Activated naive CD4-positive, alpha-beta T cell treated with anti-CD3 and anti-CD28 coated beads, Interleukin-2, amount 50 U/mL, for 72 hours (primary cell): Measurements from ENCODE around the gene BRD1. TPM values are rescaled to one million over a fixed set of nuclear protein-coding genes. Genes with fewer than 3 reads are reported as not detected.

ENCODE experiments used
- ATAC-seq, 2 donors: fragments of 150-1000 bp; cut with Tn5 transposase; 2 replicates each; pipeline ENCODE4 v1.10.0; 2021; ENCODE audit warnings: mild to moderate bottlenecking in 2 of 2, moderate library complexity in 2 of 2
- DNase-seq, 2 donors: peaks; one replicate each; pipeline ENCODE4 v3.0.0; 2021 to 2022; ENCODE audit warnings: low spot score in 2 of 2
- H3K27ac Mint-ChIP-seq, 2 donors: one replicate each; pipeline ENCODE4 v1.8.0; 2022; ENCODE audit warnings: mild to moderate bottlenecking in 2 of 2, mixed read lengths in 2 of 2
- H3K36me3 Mint-ChIP-seq, 2 donors: one replicate each; pipeline ENCODE4 v1.8.0; 2022; ENCODE audit warnings: mixed read lengths in 2 of 2
- H3K9me3 Mint-ChIP-seq, 2 donors: one replicate each; pipeline ENCODE4 v1.8.0; 2022; ENCODE audit warnings: mixed read lengths in 2 of 2
- total RNA-seq, 2 donors: library from RNA; stranded (reverse); gene quantifications; one replicate each; pipeline ENCODE4 v1.2.3, GENCODE V29; 2022

BRD1 gene
- total RNA-seq, result 10 to 100 TPM; 27.7 to 39.0 TPM

DNA sequence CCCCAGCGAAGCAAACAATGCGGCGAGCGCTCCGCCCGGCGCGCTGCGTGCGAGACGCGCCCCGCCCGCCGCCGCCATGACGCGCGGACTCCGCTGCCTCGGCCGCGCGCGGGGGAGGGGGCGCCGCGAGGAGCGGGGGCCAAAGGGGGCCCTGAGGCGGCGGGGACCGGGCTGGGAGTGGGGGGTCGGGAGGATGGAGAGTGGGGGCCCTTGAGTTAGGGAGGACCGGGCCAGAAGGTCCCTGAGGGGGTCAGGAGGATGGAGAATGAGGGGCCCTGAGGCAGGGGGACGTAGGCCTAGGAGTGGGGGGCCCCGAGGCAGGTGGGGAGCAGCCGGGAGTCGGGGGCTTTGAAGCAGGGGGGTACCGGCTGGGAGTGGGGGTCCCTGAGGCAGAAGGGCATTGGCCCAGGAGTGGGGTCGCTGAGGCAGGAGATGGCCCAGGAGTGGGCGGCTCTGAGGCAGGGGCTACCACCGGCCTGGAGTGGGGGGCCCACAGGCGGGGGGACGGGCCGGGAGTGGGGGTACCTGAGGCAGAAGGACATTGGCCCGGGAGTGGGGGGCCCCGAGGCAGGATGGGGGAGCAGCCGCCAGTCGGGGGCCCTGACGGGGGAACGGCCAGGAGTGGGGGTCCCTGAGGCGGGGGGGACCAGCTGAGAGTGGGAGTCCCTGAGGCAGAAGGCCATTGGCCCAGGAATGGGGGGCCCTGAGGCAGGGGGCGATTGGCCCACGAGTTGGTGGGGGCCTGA, at the start of gene BRD1:
BRD1 (minus strand) TSS at position 21 of the 746 bp plus-strand sequence. CDS start 3,556 bp downstream, outside the sequence.
- DNase-seq, result peak in 1 of 2 donors; percentile 65
- Mint-ChIP-seq H3K27ac (peak within 1 kb of the TSS; percentile 94 to 98), H3K36me3 (peaks cover 28 to 44% of the 10 kb centered on the region in 2 donors), H3K9me3 (no peaks in the 10 kb centered on the region)
- ATAC-seq, result peak; percentile 64 to 69

DNA sequence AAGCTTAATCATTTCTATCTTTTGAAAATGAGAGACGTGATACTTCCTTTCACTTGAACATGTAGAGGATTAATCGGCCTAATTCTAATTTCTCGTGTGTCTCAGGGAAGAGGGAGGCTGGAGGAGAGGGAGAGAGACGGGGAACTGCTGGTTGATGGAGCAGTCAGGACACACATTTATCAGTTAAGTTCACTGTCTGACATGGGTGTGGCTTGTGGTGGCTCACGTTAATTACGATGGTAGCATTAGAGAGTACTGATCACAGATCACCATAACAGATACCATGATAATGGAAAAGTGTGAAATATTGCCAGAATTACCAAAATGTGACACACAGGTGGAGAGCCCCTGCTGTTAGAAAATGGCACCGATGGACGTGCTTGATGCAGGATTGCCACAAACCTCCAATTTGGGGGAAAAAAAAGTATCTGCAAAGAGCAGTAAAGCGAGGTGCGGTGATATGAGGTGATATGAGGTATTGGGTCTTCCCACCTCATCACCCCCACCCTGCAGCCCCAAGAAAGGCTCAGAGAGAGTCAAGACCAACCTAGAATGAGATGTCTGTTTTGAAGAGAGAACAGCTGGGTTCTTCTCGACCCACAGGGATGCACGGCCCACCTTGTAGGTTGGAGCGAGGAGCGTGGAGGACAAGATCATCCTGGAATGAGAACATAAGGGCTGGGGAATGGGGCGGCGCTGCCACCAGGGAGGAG, 45.7 kb upstream of the BRD1 start:
- H3K36me3 Mint-ChIP-seq, result peaks cover 19 to 66% of the 10 kb centered on the region in 2 donors

GRCh38 chr22:49872347-49872746, 44.7 kb upstream of the BRD1 start:
- peak overlapping the region in 1 of 2 donors; percentile 22 for H3K27ac Mint-ChIP-seq
- H3K9me3 Mint-ChIP-seq, result peaks cover 5 to 20% of the 10 kb centered on the region in 2 donors
- no peak for ATAC-seq
- DNase-seq, result no peak
- H3K36me3 Mint-ChIP-seq, result peaks cover 24 to 67% of the 10 kb centered on the region in 2 donors

More for the DNA sequence above, 45.7 kb upstream of the BRD1 start:
- DNase-seq (peak in 1 of 2 donors; percentile 23), ATAC-seq (no peak)
- peaks cover 5 to 18% of the 10 kb centered on the region in 2 donors for H3K9me3 Mint-ChIP-seq
- no peak overlapping the region for H3K27ac Mint-ChIP-seq

GRCh38 chr22:49871482-49871881, 43.8 kb upstream of the BRD1 start:
- ATAC-seq (no peak), DNase-seq (no peak)
- Mint-ChIP-seq H3K9me3 (peaks cover 5 to 26% of the 10 kb centered on the region in 2 donors), H3K27ac (no peak overlapping the region), H3K36me3 (peaks cover 28 to 72% of the 10 kb centered on the region in 2 donors)

DNA sequence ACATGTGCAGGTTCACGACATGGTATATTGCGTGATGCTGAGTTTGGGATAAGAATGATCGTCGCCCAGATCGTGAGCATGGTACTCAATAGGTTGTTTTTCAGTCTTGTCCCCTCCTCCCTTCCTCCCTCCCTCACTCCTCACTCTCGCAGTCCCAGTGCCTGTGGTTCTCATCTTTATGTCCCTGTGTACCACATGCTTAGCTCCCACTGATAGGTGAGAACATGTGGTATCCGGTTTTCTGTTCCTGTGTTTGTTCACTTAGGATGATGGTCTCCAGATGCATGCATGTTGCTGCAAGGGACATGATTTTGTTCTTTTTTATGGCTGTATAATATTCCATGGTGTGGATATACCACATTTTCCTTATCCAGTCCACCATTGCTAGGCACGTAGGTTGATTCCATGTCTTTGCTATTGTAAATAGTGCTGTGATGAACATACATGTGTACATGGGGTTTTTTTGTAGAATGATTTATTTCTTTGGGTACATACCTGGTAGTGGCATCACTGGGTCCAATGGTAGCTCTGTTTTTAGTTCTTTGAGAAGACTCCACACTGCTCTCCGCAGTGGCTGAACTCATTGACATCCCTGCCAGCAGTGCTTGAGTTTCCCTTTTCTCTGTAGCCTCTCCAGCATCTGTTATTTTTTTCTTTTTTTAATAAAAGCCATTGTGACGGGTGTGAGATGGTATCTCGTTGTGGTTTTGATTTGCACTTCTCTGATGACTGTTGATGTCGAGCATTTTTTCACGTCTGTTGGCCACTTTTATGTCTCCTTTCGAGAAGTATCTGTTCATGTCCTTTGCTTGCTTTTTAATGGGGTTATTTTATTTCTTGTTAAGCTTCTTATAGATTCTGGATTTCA, 42.4 kb upstream of the BRD1 start:
- ATAC-seq (peak; percentile 30 to 59), DNase-seq (no peak)
- no peak overlapping the region for H3K27ac Mint-ChIP-seq
- H3K9me3 Mint-ChIP-seq, result peaks cover 9 to 36% of the 10 kb centered on the region in 2 donors
- H3K36me3 Mint-ChIP-seq, result peaks cover 34 to 71% of the 10 kb centered on the region in 2 donors

DNA sequence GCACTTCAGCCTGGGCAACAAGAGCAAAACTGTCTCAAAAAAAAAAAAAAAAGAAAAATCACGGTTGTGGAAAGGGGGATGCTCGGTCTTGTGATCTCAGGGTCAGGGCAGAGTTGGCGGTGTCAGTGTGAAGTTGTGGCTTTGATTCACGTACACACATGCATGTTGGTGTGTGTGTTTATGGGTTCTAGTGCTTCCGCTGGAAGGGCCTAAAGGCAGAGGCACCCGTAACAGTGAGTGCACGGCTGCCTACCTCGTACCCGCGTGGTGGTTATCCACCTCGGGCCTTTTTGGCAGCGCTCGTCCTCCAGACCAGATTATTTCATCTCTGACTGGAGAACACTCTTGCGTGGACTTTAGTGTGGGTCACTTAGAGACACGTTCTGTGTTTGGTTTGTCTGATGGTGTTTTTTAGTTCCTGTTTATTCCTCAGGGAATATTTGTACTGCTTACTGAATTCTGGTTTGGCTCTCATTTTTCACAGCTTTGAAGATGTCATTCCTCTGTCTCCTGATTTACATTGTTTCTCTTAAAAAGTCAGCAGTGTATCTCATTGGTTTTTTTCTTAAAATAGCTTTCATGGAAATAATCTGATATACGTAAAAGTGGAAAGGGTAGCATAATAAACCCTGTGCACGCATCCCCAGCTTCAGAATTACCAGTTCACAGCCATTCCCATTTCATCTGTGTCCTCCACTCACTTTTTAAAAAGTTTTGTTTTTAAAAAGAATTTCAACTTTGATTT, 41.6 kb upstream of the BRD1 start:
- no peak for DNase-seq
- H3K9me3 Mint-ChIP-seq, result peaks cover 9 to 36% of the 10 kb centered on the region in 2 donors
- no peak for ATAC-seq
- peaks cover 34 to 76% of the 10 kb centered on the region in 2 donors for H3K36me3 Mint-ChIP-seq
- peak overlapping the region in 1 of 2 donors; percentile 51 for H3K27ac Mint-ChIP-seq

- no peak for DNase-seq
- H3K27ac Mint-ChIP-seq, result peak overlapping the region in 1 of 2 donors; percentile 29
- ATAC-seq, result peak; percentile 22 to 33
- H3K9me3 Mint-ChIP-seq, result peaks cover 9 to 36% of the 10 kb centered on the region in 2 donors
- peaks cover 34 to 71% of the 10 kb centered on the region in 2 donors for H3K36me3 Mint-ChIP-seq
These were observed 39.9 kb upstream of the BRD1 start for GRCh38 chr22:49867303-49868265.

DNA sequence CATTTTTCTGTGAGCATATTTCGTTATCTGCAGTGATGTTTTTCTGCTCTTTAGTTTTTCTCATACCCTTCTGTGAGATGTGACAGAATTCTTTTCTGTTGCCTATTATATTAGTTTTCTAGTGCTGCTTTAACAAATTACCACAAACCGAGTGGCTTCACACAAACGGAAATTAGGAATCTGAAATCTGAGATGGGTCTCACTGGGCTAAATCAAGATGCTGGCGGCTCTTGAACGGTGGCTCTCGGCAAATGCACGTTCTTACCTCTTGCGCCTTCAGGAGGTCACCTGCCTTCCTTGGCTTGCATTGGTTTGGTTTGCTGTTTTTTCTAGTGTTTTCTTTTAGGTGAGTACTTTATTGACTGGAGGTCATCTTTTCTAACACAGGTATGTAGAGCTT, 39.0 kb upstream of the BRD1 start:
- Mint-ChIP-seq H3K36me3 (peaks cover 34 to 71% of the 10 kb centered on the region in 2 donors), H3K27ac (no peak overlapping the region), H3K9me3 (peaks cover 9 to 36% of the 10 kb centered on the region in 2 donors)
- no peak for DNase-seq
- no peak for ATAC-seq

- H3K36me3 Mint-ChIP-seq, result peaks cover 34 to 71% of the 10 kb centered on the region in 2 donors
- H3K27ac Mint-ChIP-seq, result no peak overlapping the region
- no peak for DNase-seq
- H3K9me3 Mint-ChIP-seq, result peaks cover 9 to 36% of the 10 kb centered on the region in 2 donors
- ATAC-seq, result no peak
These were observed 38.5 kb upstream of the BRD1 start for GRCh38 chr22:49866134-49866533.

DNA sequence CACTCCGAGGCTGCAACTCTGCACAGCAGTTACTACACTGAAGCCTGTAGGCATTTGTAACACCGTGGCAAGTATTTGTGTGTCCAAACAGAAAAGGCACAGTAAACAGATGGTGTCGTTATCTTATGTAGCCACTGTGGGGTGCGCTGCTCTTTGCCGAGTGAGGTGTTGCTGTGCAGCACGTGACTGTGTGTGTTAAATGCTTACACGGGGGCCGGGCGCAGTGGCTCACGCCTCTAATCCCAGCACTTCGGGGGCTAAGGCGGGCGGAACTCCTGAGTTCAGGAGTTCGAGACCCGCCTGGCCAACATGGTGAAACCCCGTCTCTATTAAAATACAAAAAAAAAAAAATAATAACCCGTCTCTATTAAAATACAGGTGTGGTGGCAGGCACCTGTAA, 37.5 kb upstream of the BRD1 start:
- ATAC-seq (no peak), DNase-seq (no peak)
- no peak overlapping the region for H3K27ac Mint-ChIP-seq
- peaks cover 9 to 31% of the 10 kb centered on the region in 2 donors for H3K9me3 Mint-ChIP-seq
- H3K36me3 Mint-ChIP-seq, result peaks cover 34 to 65% of the 10 kb centered on the region in 2 donors

DNA sequence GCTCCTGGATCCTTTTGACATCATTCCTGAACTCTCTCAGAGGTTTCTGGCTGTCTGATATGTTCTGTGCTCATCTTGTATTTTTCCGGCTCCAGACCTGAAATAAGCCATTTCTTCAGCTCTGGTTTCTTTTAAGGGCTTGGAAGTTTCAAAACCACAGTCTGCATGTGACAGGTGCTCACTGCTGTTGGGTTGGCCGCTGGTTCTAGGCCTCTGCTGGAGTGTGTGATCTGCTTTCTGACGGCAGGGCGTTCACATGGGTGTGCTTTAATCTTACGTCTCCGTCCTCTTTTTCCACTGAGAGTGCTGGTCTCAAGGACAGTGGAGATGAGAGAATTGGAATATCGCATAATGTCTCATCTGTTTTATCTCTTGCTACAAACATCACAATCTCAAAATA, 36.3 kb upstream of the BRD1 start:
- peaks cover 22 to 52% of the 10 kb centered on the region in 2 donors for H3K36me3 Mint-ChIP-seq
- peak overlapping the region in 1 of 2 donors; percentile 32 for H3K27ac Mint-ChIP-seq
- ATAC-seq (no peak), DNase-seq (no peak)
- H3K9me3 Mint-ChIP-seq, result peaks cover 3 to 19% of the 10 kb centered on the region in 2 donors

GRCh38 chr22:49862496-49862776, 34.8 kb upstream of the BRD1 start:
- DNase-seq, result peak in 1 of 2 donors; percentile 25
- Mint-ChIP-seq H3K36me3 (peaks cover 18 to 37% of the 10 kb centered on the region in 2 donors), H3K27ac (no peak overlapping the region), H3K9me3 (peaks cover 3 to 17% of the 10 kb centered on the region in 2 donors)
- no peak for ATAC-seq

GRCh38 chr22:49861642-49862495, 34.2 kb upstream of the BRD1 start:
- H3K27ac Mint-ChIP-seq, result peak overlapping the region in 1 of 2 donors; percentile 13
- H3K9me3 Mint-ChIP-seq, result peaks cover 3 to 12% of the 10 kb centered on the region in 2 donors
- H3K36me3 Mint-ChIP-seq, result peaks cover 14 to 32% of the 10 kb centered on the region in 2 donors
- ATAC-seq, result no peak
- DNase-seq, result no peak

- DNase-seq (no peak), ATAC-seq (no peak)
- Mint-ChIP-seq H3K9me3 (no peaks in the 10 kb centered on the region), H3K36me3 (peaks cover 6 to 10% of the 10 kb centered on the region in 2 donors), H3K27ac (no peak overlapping the region)
These were observed 31.2 kb upstream of the BRD1 start for GRCh38 chr22:49858827-49859226.
